Peyer's patch (tissue), 4 donors: ENCODE results near the gene DLX3. TPM values are rescaled to one million over a fixed set of nuclear protein-coding genes. Genes with fewer than 3 reads are reported as not detected.

Experiments
- DNase-seq, 3 donors: peaks; one replicate each; pipeline ENCODE4 v3.0.0-alpha.2; 2017 to 2019
- H3K27ac ChIP-seq, 4 donors: fragments of 200-600 bp; sonication (generic); one replicate each; pipeline ENCODE4 v1.5.1; 2016 to 2019
- H3K27me3 ChIP-seq, 2 donors: fragments of 200-600 bp; sonication (generic); one replicate each; pipeline ENCODE4 v1.5.1; 2019
- H3K36me3 ChIP-seq, 3 donors: fragments of 200-600 bp; sonication (generic); one replicate each; pipeline ENCODE4 v1.5.1; 2016 to 2019
- H3K4me1 ChIP-seq, 4 donors: fragments of 200-600 bp; sonication (generic); one replicate each; pipeline ENCODE4 v1.5.1; 2016 to 2019
- H3K4me3 ChIP-seq, 4 donors: fragments of 200-600 bp; sonication (generic); 1 replicate in 3 of 4; 2 replicates in 1 of 4; pipeline ENCODE4 v1.5.1; 2016 to 2019; ENCODE audit warnings: mild to moderate bottlenecking in 1 of 4
- H3K9me3 ChIP-seq, 4 donors: fragments of 200-600 bp; sonication (generic); one replicate each; pipeline ENCODE4 v1.5.1; 2016 to 2019; ENCODE audit warnings: mild to moderate bottlenecking in 1 of 4
- POLR2A ChIP-seq, 2 donors: fragments of 450-650 bp; IDR thresholded peaks; one replicate each; pipeline ENCODE4 v1.5.1; 2017; ENCODE audit warnings: antibody characterized with exemption in 2 of 2, mild to moderate bottlenecking in 2 of 2, moderate library complexity in 2 of 2
- total RNA-seq, 4 donors: library from RNA; depleted of rRNA; stranded (reverse); fragments of >200 nt; gene quantifications; one replicate each; pipeline ENCODE4 v1.1.0, GENCODE V29; 2016
- TF ChIP-seq, protein P1 (sequence below), 6 experiments: fragments of 450-650 bp in 4 of 6; fragments of 200-600 bp in 2 of 6; sonication (generic) in 1 of 6; IDR thresholded peaks; one replicate each; pipeline ENCODE4 v1.5.1; 2017 to 2019; ENCODE audit warnings: antibody characterized with exemption in 6 of 6, mild to moderate bottlenecking in 3 of 6, moderate library complexity in 1 of 6

DLX3 gene
- total RNA-seq, 4 donors from 2014 or later: not detected

DNA sequence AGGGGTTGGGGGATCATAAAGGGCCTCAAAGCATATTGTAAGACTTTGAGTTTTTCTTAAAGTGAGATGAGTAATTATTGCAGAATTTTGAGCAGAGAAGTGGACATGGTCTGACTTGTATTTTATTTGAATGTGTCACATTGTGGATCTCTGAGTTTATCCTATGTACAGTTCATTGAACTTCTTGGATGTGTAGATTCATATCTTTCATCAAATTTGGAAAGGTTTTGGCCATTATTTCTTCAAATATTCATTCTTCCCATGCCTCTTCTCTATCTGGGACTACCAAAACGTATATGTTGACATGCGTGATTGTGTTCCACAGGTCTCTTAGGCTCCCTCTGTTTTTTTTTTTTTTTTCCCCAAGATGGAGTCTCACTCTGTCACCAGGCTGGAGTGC, 14.3 kb upstream of the DLX3 start:
- Histone ChIP-seq H3K36me3 (no peaks in the 10 kb centered on the region), H3K9me3 (peaks cover 0 to 8% (median 3%) of the 10 kb centered on the region in 4 donors), H3K27me3 (no peaks in the 10 kb centered on the region), H3K27ac (no peak overlapping the region), H3K4me3 (no peak overlapping the region), H3K4me1 (no peaks in the 10 kb centered on the region)
- DNase-seq: no peak
- TF ChIP-seq POLR2A (IDR thresholded peaks at IDR 0.05): no peak
- TF ChIP-seq, protein P1, sequence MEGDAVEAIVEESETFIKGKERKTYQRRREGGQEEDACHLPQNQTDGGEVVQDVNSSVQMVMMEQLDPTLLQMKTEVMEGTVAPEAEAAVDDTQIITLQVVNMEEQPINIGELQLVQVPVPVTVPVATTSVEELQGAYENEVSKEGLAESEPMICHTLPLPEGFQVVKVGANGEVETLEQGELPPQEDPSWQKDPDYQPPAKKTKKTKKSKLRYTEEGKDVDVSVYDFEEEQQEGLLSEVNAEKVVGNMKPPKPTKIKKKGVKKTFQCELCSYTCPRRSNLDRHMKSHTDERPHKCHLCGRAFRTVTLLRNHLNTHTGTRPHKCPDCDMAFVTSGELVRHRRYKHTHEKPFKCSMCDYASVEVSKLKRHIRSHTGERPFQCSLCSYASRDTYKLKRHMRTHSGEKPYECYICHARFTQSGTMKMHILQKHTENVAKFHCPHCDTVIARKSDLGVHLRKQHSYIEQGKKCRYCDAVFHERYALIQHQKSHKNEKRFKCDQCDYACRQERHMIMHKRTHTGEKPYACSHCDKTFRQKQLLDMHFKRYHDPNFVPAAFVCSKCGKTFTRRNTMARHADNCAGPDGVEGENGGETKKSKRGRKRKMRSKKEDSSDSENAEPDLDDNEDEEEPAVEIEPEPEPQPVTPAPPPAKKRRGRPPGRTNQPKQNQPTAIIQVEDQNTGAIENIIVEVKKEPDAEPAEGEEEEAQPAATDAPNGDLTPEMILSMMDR (IDR thresholded peaks at IDR 0.05): no peak

DNA sequence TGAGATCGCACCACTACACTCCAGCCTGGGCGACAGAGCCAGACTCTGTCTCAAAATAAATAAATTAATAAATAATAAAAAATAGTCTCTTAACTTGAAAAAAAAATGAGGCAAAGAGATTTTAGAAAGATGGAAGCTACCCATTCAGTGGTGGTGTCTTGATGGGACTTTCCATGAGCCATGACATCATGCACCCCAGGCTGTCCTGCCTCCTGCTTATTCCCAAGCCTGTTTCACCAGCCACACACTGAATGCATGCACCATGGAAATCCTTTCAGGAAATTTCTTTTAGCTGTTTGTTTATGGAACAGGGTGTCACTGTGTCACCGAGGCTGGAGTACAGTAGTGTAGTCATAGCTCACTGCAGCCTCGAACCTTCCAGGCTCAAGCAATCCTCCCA, 8.9 kb upstream of the DLX3 start:
- Histone ChIP-seq H3K27ac (no peak overlapping the region), H3K36me3 (no peaks in the 10 kb centered on the region), H3K9me3 (no peaks in the 10 kb centered on the region), H3K4me1 (no peaks in the 10 kb centered on the region), H3K27me3 (no peaks in the 10 kb centered on the region), H3K4me3 (no peak overlapping the region)
- TF ChIP-seq POLR2A (IDR thresholded peaks at IDR 0.05): no peak
- TF ChIP-seq, protein P1 (IDR thresholded peaks at IDR 0.05): no peak
- DNase-seq: no peak

DNA sequence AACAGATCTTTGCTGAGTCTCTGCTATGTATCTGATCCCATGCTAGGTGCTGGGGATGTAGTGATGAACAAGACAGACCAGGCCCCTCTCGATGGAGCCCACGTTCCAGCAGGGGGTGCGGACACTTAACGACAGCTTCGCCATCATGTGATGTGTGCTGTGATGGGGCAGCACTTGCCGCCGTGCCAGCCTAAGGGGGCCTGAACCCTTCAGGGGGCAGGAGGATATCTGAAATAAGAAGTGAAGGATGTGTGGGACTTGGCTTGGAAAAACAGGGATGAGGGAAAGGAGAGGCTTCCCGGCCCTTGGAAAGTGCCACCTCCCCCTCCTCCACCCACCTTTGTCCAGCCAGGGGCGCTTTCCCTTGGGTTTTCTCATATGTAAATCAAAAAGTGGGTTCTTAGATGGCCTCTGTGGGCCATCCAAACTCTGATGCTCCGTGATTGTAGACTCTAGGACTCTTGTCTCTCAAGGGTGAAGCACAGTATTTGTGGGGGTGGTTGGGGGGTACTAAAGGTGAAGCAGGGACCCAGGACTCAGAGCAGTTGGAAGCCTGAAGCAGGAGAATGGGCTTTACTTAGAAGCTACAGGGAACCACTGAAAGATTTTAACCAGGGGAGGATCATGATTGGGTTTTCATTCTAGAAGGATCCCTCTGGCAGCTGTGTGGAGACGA, 4.0 kb upstream of the DLX3 start:
- peaks cover 0 to 13% of the 10 kb centered on the region in 2 donors for H3K27me3 ChIP-seq
- TF ChIP-seq, protein P1 (IDR thresholded peaks at IDR 0.05): no peak
- no peak for TF ChIP-seq POLR2A (IDR thresholded peaks at IDR 0.05)
- no peak overlapping the region for H3K27ac ChIP-seq
- H3K4me3 ChIP-seq: no peak overlapping the region
- no peaks in the 10 kb centered on the region for H3K36me3 ChIP-seq
- no peaks in the 10 kb centered on the region for H3K9me3 ChIP-seq
- DNase-seq: peak in 1 of 3 donors; percentile 29
- H3K4me1 ChIP-seq: peaks cover 0 to 22% (median 11%) of the 10 kb centered on the region in 4 donors

DNA sequence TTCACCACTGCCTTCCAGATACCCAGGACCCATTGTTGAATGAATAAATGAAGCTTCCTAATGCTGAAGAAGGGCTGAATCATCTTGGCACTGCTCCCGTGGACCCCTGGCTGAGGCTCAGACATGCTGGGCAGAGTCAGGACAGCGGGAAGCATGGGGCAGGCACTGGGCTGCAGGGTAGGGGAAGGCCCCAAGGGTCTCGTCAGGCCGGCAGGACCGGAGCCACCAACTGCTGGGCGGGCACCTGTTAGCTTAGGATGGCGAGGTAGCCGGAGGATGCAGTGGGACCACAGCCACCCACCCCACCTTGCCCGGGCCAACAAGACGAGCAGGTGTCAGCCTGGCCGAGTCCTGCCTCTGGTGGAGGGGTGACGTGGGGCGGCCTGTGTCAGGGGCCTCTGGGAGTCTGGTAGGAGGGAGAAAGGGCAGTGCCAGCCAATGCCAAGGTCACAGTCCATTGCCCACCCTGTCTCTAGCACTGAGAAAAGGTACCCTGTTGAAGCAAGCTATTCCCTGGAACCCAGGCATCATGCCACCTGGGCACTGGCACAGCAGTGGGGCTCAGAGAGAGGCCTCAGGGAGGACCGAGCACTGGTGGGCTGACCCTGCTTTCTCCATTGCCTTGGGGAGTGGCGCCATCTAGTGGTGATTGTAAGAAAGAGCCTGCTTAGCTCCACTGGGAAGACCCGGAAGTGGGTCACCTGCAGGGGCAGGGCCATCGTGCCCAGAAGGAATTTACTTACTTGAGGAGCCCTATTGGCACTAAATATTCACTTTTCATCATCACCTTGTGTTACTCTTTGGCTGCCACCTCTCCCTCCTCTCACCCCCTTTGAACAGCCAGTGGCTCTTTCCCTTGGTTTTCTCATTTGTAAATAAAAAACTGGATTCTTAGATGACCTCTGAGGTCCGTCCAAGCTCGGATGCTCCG, 3.0 kb upstream of the DLX3 start:
- H3K36me3 ChIP-seq: no peaks in the 10 kb centered on the region
- peaks cover 0 to 31% (median 18%) of the 10 kb centered on the region in 4 donors for H3K4me1 ChIP-seq
- peaks cover 0 to 17% of the 10 kb centered on the region in 2 donors for H3K27me3 ChIP-seq
- H3K27ac ChIP-seq: no peak overlapping the region
- H3K4me3 ChIP-seq: no peak overlapping the region
- DNase-seq: peak; percentile 62 to 85 (median 72)
- no peaks in the 10 kb centered on the region for H3K9me3 ChIP-seq
- TF ChIP-seq, protein P1 (IDR thresholded peaks at IDR 0.05): peak; percentile 74 to 98 (median 92)
- TF ChIP-seq POLR2A (IDR thresholded peaks at IDR 0.05): no peak

- no peaks in the 10 kb centered on the region for H3K9me3 ChIP-seq
- TF ChIP-seq POLR2A (IDR thresholded peaks at IDR 0.05): no peak
- TF ChIP-seq, protein P1 (IDR thresholded peaks at IDR 0.05): no peak
- H3K4me1 ChIP-seq: peaks cover 0 to 34% (median 19%) of the 10 kb centered on the region in 4 donors
- H3K27me3 ChIP-seq: peaks cover 0 to 23% of the 10 kb centered on the region in 2 donors
- peak overlapping the region in 2 of 4 donors; percentile 39 to 40 for H3K4me3 ChIP-seq
- no peak overlapping the region for H3K27ac ChIP-seq
- DNase-seq: no peak
- no peaks in the 10 kb centered on the region for H3K36me3 ChIP-seq
Measured at GRCh38 chr17:49997301-49997650, 2.3 kb upstream of the DLX3 start.
